Activated naive CD4-positive, alpha-beta T cell treated with anti-CD3 and anti-CD28 coated beads for 36 hours (primary cell): ENCODE measurements around the gene TTLL8. TPM values are rescaled to one million over a fixed set of nuclear protein-coding genes. Genes with fewer than 3 reads are reported as not detected.

Experiments used
- CTCF ChIA-PET: fragments of 350-600 bp; sonication (Branson Sonifier 250); formaldehyde crosslinking; loops from one replicate; lab custom pipeline; 2021; ENCODE audit warnings: antibody characterized with exemption; lab: Charles Lee
- DNase-seq: peaks from one replicate; pipeline ENCODE4 v3.0.0-alpha.2; 2020
- H3K27ac Mint-ChIP-seq: one replicate; pipeline ENCODE4 v1.8.0; 2021; ENCODE audit warnings: mild to moderate bottlenecking, mixed read lengths
- H3K27me3 Mint-ChIP-seq: one replicate; pipeline ENCODE4 v1.8.0; 2021; ENCODE audit warnings: low read depth, mixed read lengths
- H3K36me3 Mint-ChIP-seq: one replicate; pipeline ENCODE4 v1.8.0; 2021; ENCODE audit warnings: low read depth, mixed read lengths
- H3K4me1 Mint-ChIP-seq: one replicate; pipeline ENCODE4 v1.8.0; 2021; ENCODE audit warnings: low read depth, mixed read lengths
- H3K4me3 Mint-ChIP-seq: one replicate; pipeline ENCODE4 v1.8.0; 2021; ENCODE audit warnings: mild to moderate bottlenecking, moderate library complexity, mixed read lengths
- H3K9me3 Mint-ChIP-seq: one replicate; pipeline ENCODE4 v1.8.0; 2021; ENCODE audit warnings: mixed read lengths
- intact Hi-C: fragments of 100-400 bp; cut with micrococcal nuclease; formaldehyde crosslinking; loops from one replicate; pipeline ENCODE4 v1.15.1; 2023
- total RNA-seq, 2 experiments: library from RNA; stranded (reverse); gene quantifications; one replicate each; pipeline ENCODE4 v1.2.3, GENCODE V29; 2021

Gene TTLL8
- total RNA-seq, 2 experiments from 2014 or later, result not detected

DNA sequence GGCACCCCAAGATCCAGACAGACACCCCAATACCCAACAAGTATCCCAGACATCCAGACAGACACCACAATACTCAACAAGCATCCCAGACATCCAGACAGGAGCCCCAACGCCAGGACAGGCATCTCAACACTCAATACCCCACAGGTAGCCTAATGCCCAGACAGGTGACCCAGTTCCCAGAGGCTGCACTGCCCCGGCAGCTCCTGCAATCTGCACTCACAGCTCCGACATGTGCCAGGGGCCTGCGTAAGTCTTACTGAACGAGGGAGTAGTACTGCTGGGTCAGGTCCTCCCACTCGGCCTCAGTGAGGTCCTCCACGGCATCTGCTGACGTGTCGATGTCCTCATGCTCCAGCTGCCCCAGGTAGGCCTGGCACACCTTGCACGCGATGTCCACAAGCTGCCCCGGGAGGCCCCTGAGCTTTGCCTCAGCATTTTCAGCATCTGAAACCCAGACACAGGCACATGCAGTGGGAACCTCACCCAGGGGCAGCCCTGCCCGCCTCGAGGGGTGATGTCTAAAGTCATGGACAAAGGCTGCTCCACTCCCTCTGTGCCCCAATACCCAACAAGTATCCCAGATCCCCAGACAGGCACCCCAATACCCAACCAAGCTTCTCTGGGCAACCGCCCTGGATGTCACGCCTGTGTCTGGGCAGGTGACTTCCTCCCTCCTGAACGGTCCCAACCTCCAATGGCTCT lies 16.6 kb downstream of the TTLL8 start:
- Mint-ChIP-seq H3K27ac (no peak overlapping the region), H3K9me3 (peaks cover 6% of the 10 kb centered on the region), H3K4me1 (peaks cover 5% of the 10 kb centered on the region), H3K36me3 (peaks cover 1% of the 10 kb centered on the region), H3K4me3 (no peak overlapping the region), H3K27me3 (peaks cover 13% of the 10 kb centered on the region)
- intact Hi-C loops, result no loop called here
- CTCF ChIA-PET, result no interaction called here
- no peak for DNase-seq

DNA sequence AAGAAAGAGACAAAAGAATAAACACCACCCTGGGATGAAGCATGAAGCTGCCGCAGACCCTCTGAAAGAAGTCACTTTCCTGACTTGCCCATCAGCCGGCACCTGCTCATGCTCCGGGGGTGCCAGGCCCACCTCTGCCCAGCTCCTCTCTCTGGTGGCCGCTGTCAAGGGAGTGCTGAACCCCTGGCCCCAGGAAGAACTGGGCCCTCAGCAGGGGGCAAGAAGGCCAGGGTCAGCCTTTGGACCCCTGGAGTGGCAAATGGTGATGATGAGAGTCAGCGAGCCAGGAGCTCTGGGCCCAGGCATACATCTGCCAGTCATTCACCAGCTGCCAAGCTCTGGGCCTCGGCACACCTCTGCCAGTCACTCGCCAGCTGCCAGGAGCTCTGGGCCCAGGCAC lies 17.4 kb downstream of the TTLL8 start:
- Mint-ChIP-seq H3K36me3 (peaks cover 1% of the 10 kb centered on the region), H3K9me3 (peaks cover 6% of the 10 kb centered on the region), H3K4me3 (no peak overlapping the region), H3K4me1 (peaks cover 5% of the 10 kb centered on the region), H3K27me3 (peaks cover 13% of the 10 kb centered on the region), H3K27ac (no peak overlapping the region)
- no peak for DNase-seq
- CTCF ChIA-PET, result no interaction called here
- intact Hi-C loops, result no loop called here

- H3K9me3 Mint-ChIP-seq, result peaks cover 6% of the 10 kb centered on the region
- intact Hi-C loops, result no loop called here
- H3K4me1 Mint-ChIP-seq, result peaks cover 8% of the 10 kb centered on the region
- no peak for DNase-seq
- CTCF ChIA-PET, result no interaction called here
- H3K4me3 Mint-ChIP-seq, result no peak overlapping the region
- peaks cover 1% of the 10 kb centered on the region for H3K36me3 Mint-ChIP-seq
- peaks cover 13% of the 10 kb centered on the region for H3K27me3 Mint-ChIP-seq
- no peak overlapping the region for H3K27ac Mint-ChIP-seq
Measured at GRCh38 chr22:50039669-50040443, 18.2 kb downstream of the TTLL8 start.

GRCh38 chr22:50035976-50036724 lies 21.9 kb downstream of the TTLL8 start:
- no peak overlapping the region for H3K4me3 Mint-ChIP-seq
- DNase-seq, result no peak
- intact Hi-C loops, result no loop called here
- H3K27me3 Mint-ChIP-seq, result peaks cover 19% of the 10 kb centered on the region
- H3K36me3 Mint-ChIP-seq, result peaks cover 1% of the 10 kb centered on the region
- peaks cover 9% of the 10 kb centered on the region for H3K4me1 Mint-ChIP-seq
- CTCF ChIA-PET, result no interaction called here
- peaks cover 6% of the 10 kb centered on the region for H3K9me3 Mint-ChIP-seq
- H3K27ac Mint-ChIP-seq, result no peak overlapping the region

DNA sequence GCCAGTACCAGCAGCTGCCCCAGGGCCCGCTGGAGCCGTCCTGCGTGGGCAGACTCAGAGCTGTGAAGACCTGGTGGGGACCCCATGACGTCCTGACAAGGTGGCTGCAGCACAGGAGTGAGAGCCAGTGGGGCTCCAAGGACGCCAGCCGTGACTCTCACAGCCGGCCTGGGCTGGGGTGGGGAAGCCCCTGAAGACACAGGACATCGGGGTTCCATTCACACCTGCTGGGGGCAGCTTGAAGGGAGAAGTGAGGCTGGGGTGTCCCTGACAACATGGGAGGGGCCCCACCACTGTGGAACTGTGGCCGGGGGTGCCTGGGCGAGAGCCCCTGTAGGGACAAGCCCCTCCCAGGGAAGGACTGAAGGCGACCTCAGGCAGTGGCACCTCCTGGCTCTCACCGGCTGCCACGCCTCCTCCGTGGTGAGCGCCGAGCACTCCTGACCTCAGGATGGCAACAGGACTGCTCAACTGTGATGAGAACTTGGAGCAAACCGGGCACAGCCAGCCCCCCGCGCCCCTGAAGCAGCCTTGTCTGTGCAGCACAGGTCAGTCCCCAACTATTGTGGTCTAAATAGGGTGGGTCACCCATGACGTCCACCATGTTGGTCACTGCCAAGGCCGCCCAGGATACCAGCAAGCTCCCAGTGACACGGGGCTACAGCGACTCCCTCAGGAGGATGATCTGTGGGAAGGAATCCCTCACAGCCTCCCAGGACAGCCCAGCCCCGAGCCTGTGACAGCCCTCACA lies 22.8 kb downstream of the TTLL8 start:
- H3K9me3 Mint-ChIP-seq, result peaks cover 6% of the 10 kb centered on the region
- H3K4me3 Mint-ChIP-seq, result no peak overlapping the region
- intact Hi-C loops, result no loop called here
- no peak for DNase-seq
- H3K27ac Mint-ChIP-seq, result no peak overlapping the region
- peaks cover 9% of the 10 kb centered on the region for H3K4me1 Mint-ChIP-seq
- H3K36me3 Mint-ChIP-seq, result peaks cover 1% of the 10 kb centered on the region
- CTCF ChIA-PET, result interaction anchor here (0.8 to 0.9 kb wide), 2 partner anchors 104 to 105 kb away, joined by 3 read pairs; no protein-coding TSS in a partner anchor
- peaks cover 19% of the 10 kb centered on the region for H3K27me3 Mint-ChIP-seq

GRCh38 chr22:50034126-50035081 lies 23.7 kb downstream of the TTLL8 start:
- DNase-seq, result peak; percentile 65
- H3K4me1 Mint-ChIP-seq, result peaks cover 11% of the 10 kb centered on the region
- no peak overlapping the region for H3K27ac Mint-ChIP-seq
- H3K27me3 Mint-ChIP-seq, result peaks cover 19% of the 10 kb centered on the region
- peaks cover 6% of the 10 kb centered on the region for H3K9me3 Mint-ChIP-seq
- H3K4me3 Mint-ChIP-seq, result no peak overlapping the region
- peaks cover 1% of the 10 kb centered on the region for H3K36me3 Mint-ChIP-seq
- CTCF ChIA-PET, result interaction anchor here (0.8 to 1.3 kb wide), 3 partner anchors 42 to 104 kb away, joined by 3 read pairs; no protein-coding TSS in a partner anchor
- intact Hi-C loops, result no loop called here

- H3K4me1 Mint-ChIP-seq, result peaks cover 13% of the 10 kb centered on the region
- intact Hi-C loops, result no loop called here
- H3K27ac Mint-ChIP-seq, result no peak overlapping the region
- no peaks in the 10 kb centered on the region for H3K9me3 Mint-ChIP-seq
- DNase-seq, result no peak
- CTCF ChIA-PET, result interaction anchor here (1.3 kb wide), 1 partner anchor 41 kb away, joined by 3 read pairs; no protein-coding TSS in a partner anchor
- peaks cover 19% of the 10 kb centered on the region for H3K27me3 Mint-ChIP-seq
- H3K4me3 Mint-ChIP-seq, result no peak overlapping the region
- no peaks in the 10 kb centered on the region for H3K36me3 Mint-ChIP-seq
Measured at GRCh38 chr22:50032941-50033601, 25.0 kb downstream of the TTLL8 start.

DNA sequence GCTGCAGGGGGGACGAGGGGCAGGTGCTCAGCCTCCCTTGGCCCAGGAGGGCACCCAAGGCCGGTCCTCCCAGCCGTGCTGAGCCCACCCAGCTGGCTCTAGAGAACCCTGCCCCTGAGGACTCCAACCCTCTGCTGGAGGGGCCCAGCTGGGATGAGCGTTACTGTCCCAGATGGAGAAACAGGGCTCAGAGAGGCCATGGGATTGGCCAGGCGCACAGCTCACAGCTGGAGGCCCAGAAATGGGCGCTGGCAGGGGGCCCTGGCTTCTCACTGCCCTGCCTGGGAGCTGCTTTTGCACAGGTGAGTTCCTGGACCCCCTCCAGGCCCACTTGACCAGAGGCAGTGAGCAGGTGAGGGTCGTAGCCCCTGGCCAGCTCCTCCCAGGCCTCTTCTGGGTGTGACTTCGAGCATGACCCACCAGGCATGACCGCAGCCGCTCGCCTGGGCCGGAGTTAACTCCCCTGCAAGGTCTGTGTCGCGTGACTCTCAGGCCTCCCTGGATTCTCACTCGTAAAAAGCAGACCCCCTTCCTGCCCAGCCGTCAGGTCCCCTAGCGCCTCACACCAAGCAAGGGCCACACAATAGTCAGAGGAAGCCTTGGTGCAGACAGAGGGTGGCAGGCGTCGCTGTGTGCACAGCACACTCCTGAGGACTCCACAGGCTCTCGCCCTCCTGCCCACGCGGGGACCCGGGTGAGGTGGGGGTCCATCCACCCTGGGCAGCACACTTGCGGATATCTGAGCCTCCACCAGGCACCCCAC lies 25.8 kb downstream of the TTLL8 start:
- Mint-ChIP-seq H3K4me1 (peaks cover 13% of the 10 kb centered on the region), H3K36me3 (no peaks in the 10 kb centered on the region), H3K4me3 (no peak overlapping the region), H3K27ac (no peak overlapping the region), H3K9me3 (no peaks in the 10 kb centered on the region), H3K27me3 (peaks cover 19% of the 10 kb centered on the region)
- intact Hi-C loops, result no loop called here
- CTCF ChIA-PET, result interaction anchor here (1.1 to 3.3 kb wide), 6 partner anchors 26 to 265 kb away, joined by 3 to 36 read pairs (median 8); no protein-coding TSS in a partner anchor
- DNase-seq, result no peak

DNA sequence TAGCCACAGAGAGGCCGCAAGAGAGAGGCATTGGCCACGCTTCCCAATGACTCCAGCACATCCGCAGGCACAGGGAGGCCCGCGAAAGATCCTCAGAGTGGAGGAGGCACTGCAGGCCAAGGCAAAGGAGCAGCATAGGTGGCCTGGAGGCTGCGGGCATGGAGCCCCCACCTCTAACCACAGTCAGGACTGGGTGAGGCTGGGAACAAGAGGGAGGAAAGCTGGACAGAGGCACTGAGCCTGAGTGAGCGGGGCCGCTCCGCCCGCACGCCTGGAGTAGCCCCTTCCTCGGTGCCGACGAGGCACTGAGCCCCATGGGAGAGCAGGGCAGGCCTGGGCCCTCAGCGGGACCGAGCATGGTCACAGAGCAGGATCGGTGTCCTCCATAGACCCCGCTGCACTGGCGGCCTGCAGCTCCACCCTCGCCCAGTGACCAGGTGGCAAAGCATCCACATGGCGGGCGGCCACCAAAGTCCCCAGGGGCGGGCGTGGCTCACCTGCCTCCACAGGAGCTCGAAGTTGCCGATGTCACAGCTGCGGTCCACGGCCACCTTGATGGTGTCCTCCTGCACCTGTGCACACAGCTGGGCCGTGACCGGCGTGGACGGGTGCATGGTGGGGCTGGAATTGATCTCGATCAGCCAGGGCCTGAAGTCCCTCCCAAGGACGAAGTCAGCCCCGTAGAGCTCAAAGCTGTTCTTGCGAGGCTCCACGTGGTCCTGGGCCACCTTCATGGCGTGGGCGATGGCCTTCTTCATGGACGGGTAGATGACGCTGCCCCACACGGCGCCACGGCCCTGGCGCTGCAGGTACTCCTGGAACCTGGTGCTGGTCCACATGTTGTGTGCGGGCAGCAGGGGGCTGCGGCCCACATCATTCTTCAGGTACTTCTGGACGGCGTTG lies 26.7 kb downstream of the TTLL8 start:
- H3K36me3 Mint-ChIP-seq, result no peaks in the 10 kb centered on the region
- DNase-seq, result no peak

More for the DNA sequence above, 26.7 kb downstream of the TTLL8 start:
- CTCF ChIA-PET, result interaction anchor here (0.8 to 3.3 kb wide), 18 partner anchors 12 to 330 kb away, joined by 3 to 68 read pairs (median 7); no protein-coding TSS in a partner anchor
- Mint-ChIP-seq H3K4me1 (peaks cover 13% of the 10 kb centered on the region), H3K27ac (no peak overlapping the region), H3K4me3 (no peak overlapping the region), H3K27me3 (peaks cover 17% of the 10 kb centered on the region), H3K9me3 (no peaks in the 10 kb centered on the region)
- intact Hi-C loops, result loop anchor here (2.0 kb wide), 1 partner anchor 55 kb away; no protein-coding TSS in a partner anchor
